GM18499 (cell line): ENCODE measurements around the gene LRFN3.
"Not testable (repeated sequence)": the region's sequence is repeated elsewhere in the genome, so short reads cannot be mapped to it uniquely, and the experiment has no call there.

Source experiments
- ATAC-seq: cut with Tn5 transposase; IDR thresholded peaks from one replicate; pipeline ENCODE4 v1.9.1; 2021; ENCODE audit warnings: moderate number of reproducible peaks; ENCODE audit not compliant: insufficient read depth, unreplicated experiment

Gene LRFN3

GRCh38 chr19:35905178-35905727, 30.9 kb upstream of the LRFN3 start:
- no peak for ATAC-seq

GRCh38 chr19:35907377-35907745, 28.8 kb upstream of the LRFN3 start:
- ATAC-seq, result no peak

GRCh38 chr19:35908010-35908441, 28.1 kb upstream of the LRFN3 start, which contains the start of gene TYROBP:
Gene TYROBP, minus strand, starts transcription at chr19:35908295. Its CDS starts 67 bp downstream, at chr19:35908228.
- ATAC-seq, result no peak

- ATAC-seq, result no peak
Measured at GRCh38 chr19:35908973-35909683, 27.0 kb upstream of the LRFN3 start.

- ATAC-seq, result no peak
Measured at GRCh38 chr19:35909684-35910035, 26.5 kb upstream of the LRFN3 start.

- not testable (repeated sequence) for ATAC-seq
Measured at GRCh38 chr19:35910355-35910754, 25.8 kb upstream of the LRFN3 start.

- no peak for ATAC-seq
Measured at GRCh38 chr19:35911173-35911572, 25.0 kb upstream of the LRFN3 start.

- no peak for ATAC-seq
Measured at GRCh38 chr19:35911790-35912189, 24.4 kb upstream of the LRFN3 start.

- ATAC-seq, result no peak
Measured at GRCh38 chr19:35913589-35913988, 22.6 kb upstream of the LRFN3 start.

- no peak for ATAC-seq
Measured at GRCh38 chr19:35915443-35915842, 20.7 kb upstream of the LRFN3 start.

GRCh38 chr19:35919306-35919705, 16.9 kb upstream of the LRFN3 start:
- no peak for ATAC-seq

- no peak for ATAC-seq
Measured at GRCh38 chr19:35921012-35921411, 15.2 kb upstream of the LRFN3 start.

GRCh38 chr19:35925501-35925900, 10.7 kb upstream of the LRFN3 start:
- no peak for ATAC-seq

GRCh38 chr19:35928507-35928906, 7.7 kb upstream of the LRFN3 start:
- no peak for ATAC-seq

- no peak for ATAC-seq
Measured at GRCh38 chr19:35929876-35930275, 6.3 kb upstream of the LRFN3 start.

- ATAC-seq, result peak; percentile 85
Measured at GRCh38 chr19:35931161-35931873, 4.9 kb upstream of the LRFN3 start.

- no peak for ATAC-seq
Measured at GRCh38 chr19:35931874-35932202, 4.3 kb upstream of the LRFN3 start.

GRCh38 chr19:35932291-35932936, 3.8 kb upstream of the LRFN3 start:
- no peak for ATAC-seq

- ATAC-seq, result no peak
Measured at GRCh38 chr19:35936738-35937268, 629 bp downstream of the LRFN3 start.

- ATAC-seq, result no peak
Measured at GRCh38 chr19:35937345-35938281, 1.4 kb downstream of the LRFN3 start.
